HepG2 (cell line): ENCODE results near the gene TOP2B. TPM values are rescaled to one million over a fixed set of nuclear protein-coding genes. Genes with fewer than 3 reads are reported as not detected.

Experiments
- ATAC-seq: fragments of 200-7000 bp; cut with Tn5 transposase; 3 replicates; pipeline ENCODE4 v1.9.1; 2020; ENCODE audit warnings: mild to moderate bottlenecking, moderate library complexity
- BruUV-seq: library from RNA; stranded (reverse); fragments of 400-500 nt; replicated peaks from 2 replicates; lab custom pipeline; 2021; lab: Mats Ljungman, UMichigan
- CTCF ChIA-PET: fragments of 300-600 bp; formaldehyde crosslinking; extraction: SDS; loops from one replicate; lab custom pipeline; 2021; ENCODE audit warnings: low total read pairs, inconsistent platforms, low intra/inter-chr PET ratio; lab: Yijun Ruan, JAX
- POLR2A ChIA-PET: fragments of 350-600 bp; sonication (Branson Sonifier 250); formaldehyde crosslinking; loops from one replicate; lab custom pipeline; 2020; ENCODE audit warnings: antibody characterized with exemption, inconsistent platforms; lab: Yijun Ruan, JAX
- DNase-seq: peaks from one replicate; pipeline ENCODE4 v3.0.0-alpha.2; 2015; ENCODE audit warnings: low spot score
- FAIRE-seq: peaks from 3 replicates; lab custom pipeline; 2011; peaks lifted over from hg19 to GRCh38; lab: Jason Lieb, UNC
- H2AFZ ChIP-seq: one replicate; pipeline ENCODE4 v1.6.1; 2011; ENCODE audit warnings: low read length, inconsistent platforms
- H3K27ac ChIP-seq: fragments of 300-600 bp; 3 replicates; pipeline ENCODE4 v1.8.0; 2011; ENCODE audit warnings: mixed run types, mild to moderate bottlenecking, mixed read lengths, low read length, inconsistent platforms; ENCODE audit not compliant: insufficient read depth; ENCODE audit errors: extremely low read length
- H3K27me3 ChIP-seq, 2 experiments: fragments of 200-600 bp in 1 of 2; 2 replicates in 1 of 2; 3 replicates in 1 of 2; pipeline versions ENCODE4 v1.6.0 to v1.8.0; 2011; ENCODE audit warnings: low read length in 2 of 2, mild to moderate bottlenecking in 2 of 2, moderate library complexity in 2 of 2, inconsistent platforms in 1 of 2; ENCODE audit not compliant: insufficient read depth in 2 of 2, control insufficient read depth in 1 of 2
- H3K36me3 ChIP-seq, 2 experiments: fragments of 200-600 bp in 1 of 2; replicated peaks in 1 of 2; 2 replicates in 1 of 2; 3 replicates in 1 of 2; pipeline versions ENCODE4 v1.5.1 to v1.8.0; 2011; ENCODE audit warnings: low read length in 2 of 2, inconsistent platforms in 1 of 2; ENCODE audit not compliant: insufficient read depth in 2 of 2, control insufficient read depth in 1 of 2
- H3K4me1 ChIP-seq: 2 replicates; pipeline ENCODE4 v1.5.1; 2012; ENCODE audit warnings: low read length, inconsistent platforms; ENCODE audit not compliant: insufficient read depth
- H3K4me2 ChIP-seq: 2 replicates; pipeline ENCODE4 v1.6.0; 2011; ENCODE audit warnings: low read depth, low read length, inconsistent platforms
- H3K4me3 ChIP-seq, 3 experiments: fragments of 200-600 bp in 1 of 3; sonication (generic), shearing (Covaris generic) in 1 of 3; replicated peaks in 1 of 3; 2 replicates each; pipeline ENCODE4 v1.5.1; 2011 to 2016; ENCODE audit warnings: low read length in 3 of 3, inconsistent platforms in 2 of 3, low read depth in 2 of 3, mild to moderate bottlenecking in 2 of 3, control low read depth in 1 of 3, mixed read lengths in 1 of 3; ENCODE audit not compliant: insufficient read depth in 1 of 3
- H3K79me2 ChIP-seq: one replicate; pipeline ENCODE4 v1.6.1; 2011; ENCODE audit warnings: low read length, inconsistent platforms; ENCODE audit not compliant: insufficient read depth
- H3K9ac ChIP-seq: 2 replicates; pipeline ENCODE4 v1.6.0; 2011; ENCODE audit warnings: mild to moderate bottlenecking, low read depth, low read length, inconsistent platforms; ENCODE audit not compliant: insufficient read depth
- H3K9me3 ChIP-seq: 2 replicates; pipeline ENCODE4 v1.5.1; 2012; ENCODE audit warnings: mild to moderate bottlenecking, low read length
- H4K20me1 ChIP-seq: 2 replicates; pipeline ENCODE4 v1.6.0; 2011; ENCODE audit warnings: inconsistent platforms, mild to moderate bottlenecking, low read length, moderate library complexity; ENCODE audit not compliant: insufficient read depth
- AGO2 ChIP-seq: fragments of 200-400 bp; formaldehyde crosslinking; optimal IDR thresholded peaks from 2 replicates; pipeline ENCODE3; 2017; ENCODE audit warnings: mild to moderate bottlenecking, low read depth, low read length, moderate library complexity
- HNRNPLL ChIP-seq: fragments of 200-400 bp; formaldehyde crosslinking; IDR thresholded peaks from 2 replicates; pipeline ENCODE4 v1.6.1; 2017; ENCODE audit warnings: mild to moderate bottlenecking, low read depth, low read length; ENCODE audit not compliant: poor library complexity, severe bottlenecking
- JUNB ChIP-seq: sonication (generic); formaldehyde crosslinking; IDR thresholded peaks from 2 replicates; pipeline ENCODE4 v1.8.0; 2022; ENCODE audit warnings: missing genetic modification reagents, mild to moderate bottlenecking, borderline replicate concordance
- SRSF1 ChIP-seq: fragments of 200-400 bp; formaldehyde crosslinking; optimal IDR thresholded peaks from 2 replicates; pipeline ENCODE3; 2017; ENCODE audit warnings: mild to moderate bottlenecking, low read depth, low read length, moderate library complexity
- TBX3 ChIP-seq: fragments of 450-650 bp; IDR thresholded peaks from 2 replicates; pipeline ENCODE4 v1.6.1; 2017; ENCODE audit warnings: antibody characterized with exemption, mild to moderate bottlenecking, inconsistent platforms, borderline replicate concordance
- ZFP82 ChIP-seq: sonication (generic); formaldehyde crosslinking; IDR thresholded peaks from 2 replicates; pipeline ENCODE4 v1.5.1; 2020; ENCODE audit warnings: mild to moderate bottlenecking, missing genetic modification reagents, borderline replicate concordance
- ZNF12 ChIP-seq: sonication (generic); formaldehyde crosslinking; IDR thresholded peaks from 2 replicates; pipeline ENCODE4 v1.5.0; 2020; ENCODE audit warnings: missing genetic modification reagents
- ZNF607 ChIP-seq: sonication (generic); formaldehyde crosslinking; IDR thresholded peaks from 2 replicates; pipeline ENCODE4 v1.5.1; 2020; ENCODE audit warnings: missing genetic modification reagents, mild to moderate bottlenecking, borderline replicate concordance
- ZNF672 ChIP-seq: sonication (generic); formaldehyde crosslinking; IDR thresholded peaks from 2 replicates; pipeline ENCODE4 v1.8.1; 2022; ENCODE audit warnings: missing genetic modification reagents
- ZNF776 ChIP-seq: sonication (generic); formaldehyde crosslinking; IDR thresholded peaks from 2 replicates; pipeline ENCODE4 v1.4.0; 2020; ENCODE audit warnings: mild to moderate bottlenecking, missing genetic modification reagents
- WGBS: methylation state at CpG from one replicate; pipeline ENCODE4 v1.1.6; 2017; ENCODE audit warnings: low lambda C conversion rate; 5-methylcytosine and 5-hydroxymethylcytosine counted together
- in situ Hi-C: cut with HindIII; loops from 2 replicates; pipeline ENCODE4 v1.10.0; 2017; ENCODE audit warnings: low pct_unique_long_range_greater_than_20kb; ENCODE audit not compliant: extremely low pct_ligation_motif_present
- intact Hi-C: fragments of 100-400 bp; cut with micrococcal nuclease; formaldehyde crosslinking; loops from one replicate; pipeline ENCODE4 v1.10.0; 2022; ENCODE audit not compliant: unreplicated experiment
- polyA plus RNA-seq, 8 experiments: library from polyadenylated mRNA; depleted of rRNA in 3 of 8; stranded (reverse) in 7 of 8; unstranded in 1 of 8; fragments of >200 nt; fragmentation: Illumina TruSeq in 4 of 8; extraction: Trizol in 4 of 8; gene quantifications; 2 replicates each; pipeline versions ENCODE4 v1.2.1 to v1.2.3, GENCODE V29; 2011 to 2016; ENCODE audit warnings: low read depth in 4 of 8, missing spikeins in 1 of 8, mixed read lengths in 1 of 8; ENCODE audit not compliant: insufficient read depth in 1 of 8
- total RNA-seq, 5 experiments: library from RNA; depleted of rRNA; stranded (reverse); fragments of >200 nt; fragmentation: Illumina TruSeq; extraction: Trizol; gene quantifications; 2 replicates each; pipeline ENCODE4 v1.2.3, GENCODE V29; 2016; ENCODE audit warnings: low read depth in 1 of 5
- TF ChIP-seq, protein P1 (sequence below): sonication (generic); formaldehyde crosslinking; IDR thresholded peaks from 2 replicates; pipeline ENCODE4 v1.5.1; 2020; ENCODE audit warnings: mild to moderate bottlenecking, missing genetic modification reagents, moderate library complexity
- TF ChIP-seq, protein P2 (sequence below): sonication (generic); formaldehyde crosslinking; IDR thresholded peaks from 2 replicates; pipeline ENCODE4 v1.5.0; 2020; ENCODE audit warnings: missing genetic modification reagents
- TF ChIP-seq, protein P3 (sequence below): IDR thresholded peaks from 2 replicates; pipeline ENCODE4 v1.6.1; 2016; ENCODE audit warnings: missing compliant biosample characterization, missing genetic modification reagents, borderline replicate concordance

Gene TOP2B
- total and polyA plus RNA-seq, 2 of the 13 experiments (the other 11 are each of a cell fraction or from before 2014, with no cell fraction given) = 27.6 to 88.1 TPM

DNA sequence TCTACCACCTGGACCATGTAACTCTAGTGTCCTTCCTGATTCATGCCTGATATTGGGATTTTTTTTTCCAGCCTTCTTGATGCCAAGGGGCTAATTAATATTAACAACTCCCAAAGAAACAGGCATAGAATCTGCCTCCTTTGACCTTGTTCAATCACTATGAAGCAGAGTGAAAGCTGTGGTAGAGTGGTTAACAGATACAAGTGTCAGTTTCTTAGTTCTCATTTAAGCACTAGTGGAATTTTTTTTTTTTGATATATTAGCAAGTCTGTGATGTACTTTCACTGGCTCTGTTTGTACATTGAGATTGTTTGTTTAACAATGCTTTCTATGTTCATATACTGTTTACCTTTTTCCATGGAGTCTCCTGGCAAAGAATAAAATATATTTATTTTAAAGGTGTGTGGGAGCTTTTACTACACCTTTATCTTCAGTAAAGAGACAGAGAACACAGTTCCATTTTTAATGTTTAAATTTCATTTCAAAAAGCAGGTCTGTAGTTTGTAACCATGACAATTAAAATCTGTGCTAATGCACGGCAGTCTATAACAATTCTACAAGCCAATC, 67.1 kb downstream of the TOP2B start:
- intact Hi-C loops = loop anchor here (10.0 kb wide), 2 partner anchors 163 to 913 kb away; no protein-coding TSS in a partner anchor
- POLR2A ChIA-PET = no interaction called here

More for the DNA sequence above, 67.1 kb downstream of the TOP2B start:
- ATAC-seq (no peak), DNase-seq (no peak), FAIRE-seq (no peak)
- peaks cover 14% of the 10 kb centered on the region for H3K4me1 ChIP-seq
- no peak overlapping the region for H3K4me2 ChIP-seq
- no peaks in the 10 kb centered on the region for H3K9me3 ChIP-seq
- no peaks in the 10 kb centered on the region for H4K20me1 ChIP-seq
- H3K36me3 ChIP-seq = peaks cover 4 to 28% of the 10 kb centered on the region in 2 experiments; a peak in 3 of 5 replicates
- no peaks in the 10 kb centered on the region for H3K79me2 ChIP-seq
- no peak overlapping the region for H2AFZ ChIP-seq
- CTCF ChIA-PET = no interaction called here
- TF ChIP-seq SRSF1 = no peak
- no peak for TF ChIP-seq ZNF672 (CRISPR knock-in tag)
- TF ChIP-seq JUNB = no peak
- TF ChIP-seq, protein P1, sequence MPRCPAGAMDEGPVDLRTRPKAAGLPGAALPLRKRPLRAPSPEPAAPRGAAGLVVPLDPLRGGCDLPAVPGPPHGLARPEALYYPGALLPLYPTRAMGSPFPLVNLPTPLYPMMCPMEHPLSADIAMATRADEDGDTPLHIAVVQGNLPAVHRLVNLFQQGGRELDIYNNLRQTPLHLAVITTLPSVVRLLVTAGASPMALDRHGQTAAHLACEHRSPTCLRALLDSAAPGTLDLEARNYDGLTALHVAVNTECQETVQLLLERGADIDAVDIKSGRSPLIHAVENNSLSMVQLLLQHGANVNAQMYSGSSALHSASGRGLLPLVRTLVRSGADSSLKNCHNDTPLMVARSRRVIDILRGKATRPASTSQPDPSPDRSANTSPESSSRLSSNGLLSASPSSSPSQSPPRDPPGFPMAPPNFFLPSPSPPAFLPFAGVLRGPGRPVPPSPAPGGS (CRISPR knock-in tag) = no peak
- no peak for TF ChIP-seq ZFP82
- TF ChIP-seq, protein P2, sequence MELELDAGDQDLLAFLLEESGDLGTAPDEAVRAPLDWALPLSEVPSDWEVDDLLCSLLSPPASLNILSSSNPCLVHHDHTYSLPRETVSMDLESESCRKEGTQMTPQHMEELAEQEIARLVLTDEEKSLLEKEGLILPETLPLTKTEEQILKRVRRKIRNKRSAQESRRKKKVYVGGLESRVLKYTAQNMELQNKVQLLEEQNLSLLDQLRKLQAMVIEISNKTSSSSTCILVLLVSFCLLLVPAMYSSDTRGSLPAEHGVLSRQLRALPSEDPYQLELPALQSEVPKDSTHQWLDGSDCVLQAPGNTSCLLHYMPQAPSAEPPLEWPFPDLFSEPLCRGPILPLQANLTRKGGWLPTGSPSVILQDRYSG (CRISPR knock-in tag) = no peak
- no peak for TF ChIP-seq TBX3
- no peak for TF ChIP-seq HNRNPLL
- TF ChIP-seq ZNF776 (CRISPR knock-in tag) = no peak
- TF ChIP-seq, protein P3, sequence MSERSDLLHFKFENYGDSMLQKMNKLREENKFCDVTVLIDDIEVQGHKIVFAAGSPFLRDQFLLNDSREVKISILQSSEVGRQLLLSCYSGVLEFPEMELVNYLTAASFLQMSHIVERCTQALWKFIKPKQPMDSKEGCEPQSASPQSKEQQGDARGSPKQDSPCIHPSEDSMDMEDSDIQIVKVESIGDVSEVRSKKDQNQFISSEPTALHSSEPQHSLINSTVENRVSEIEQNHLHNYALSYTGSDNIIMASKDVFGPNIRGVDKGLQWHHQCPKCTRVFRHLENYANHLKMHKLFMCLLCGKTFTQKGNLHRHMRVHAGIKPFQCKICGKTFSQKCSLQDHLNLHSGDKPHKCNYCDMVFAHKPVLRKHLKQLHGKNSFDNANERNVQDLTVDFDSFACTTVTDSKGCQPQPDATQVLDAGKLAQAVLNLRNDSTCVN (CRISPR knock-in tag) = no peak
- TF ChIP-seq ZNF12 = no peak
- no peak for TF ChIP-seq ZNF607 (CRISPR knock-in tag)
- TF ChIP-seq AGO2 = no peak
- H3K27ac ChIP-seq = no peak overlapping the region
- in situ Hi-C loops = loop anchor here (10.0 kb wide), 2 partner anchors 633 to 823 kb away; no protein-coding TSS in a partner anchor
- no peak overlapping the region for H3K9ac ChIP-seq
- H3K27me3 ChIP-seq = no peaks in the 10 kb centered on the region
- no peak overlapping the region for H3K4me3 ChIP-seq
- WGBS = 98% methylated on average over 1 of the region's 1 CpG
- BruUV-seq = no TSS peak
